Kidney (tissue), 14 donors: Measurements from ENCODE around the gene SPINT1. TPM values are rescaled to one million over a fixed set of nuclear protein-coding genes. Genes with fewer than 3 reads are reported as not detected.

Experiments
- DNase-seq, 5 donors: peaks; one replicate each; pipeline ENCODE4 v3.0.0-alpha.2; 2013 to 2020
- FAIRE-seq: peaks from 2 replicates; lab custom pipeline; 2012; peaks lifted over from hg19 to GRCh38; lab: Jason Lieb, UNC
- H3K27ac ChIP-seq, 2 donors: one replicate each; pipeline ENCODE4 v1.7.0; 2013; ENCODE audit warnings: low read depth in 2 of 2, low read length in 2 of 2, inconsistent platforms in 1 of 2
- H3K27me3 ChIP-seq: one replicate; pipeline ENCODE4 v1.7.1; 2013; ENCODE audit warnings: low read length, inconsistent platforms; ENCODE audit not compliant: control insufficient read depth, insufficient read depth
- H3K36me3 ChIP-seq, 3 donors: one replicate each; pipeline versions ENCODE4 v1.7.0 to v1.7.1; 2013; ENCODE audit warnings: low read length in 3 of 3, control low read depth in 1 of 3, inconsistent platforms in 1 of 3; ENCODE audit not compliant: insufficient read depth in 3 of 3, control insufficient read depth in 2 of 3
- H3K4me1 ChIP-seq, 3 donors: one replicate each; pipeline versions ENCODE4 v1.7.0 to v1.7.1; 2013; ENCODE audit warnings: low read length in 3 of 3, inconsistent platforms in 1 of 3, low read depth in 1 of 3; ENCODE audit not compliant: control insufficient read depth in 2 of 3, insufficient read depth in 2 of 3
- H3K4me3 ChIP-seq, 3 donors: one replicate each; pipeline versions ENCODE4 v1.7.0 to v1.8.1; 2013; ENCODE audit warnings: low read length in 3 of 3, control low read depth in 1 of 3, inconsistent platforms in 1 of 3
- H3K9ac ChIP-seq, 3 donors: one replicate each; pipeline versions ENCODE4 v1.7.0 to v1.7.1; 2013; ENCODE audit warnings: low read length in 3 of 3, control low read depth in 1 of 3, inconsistent platforms in 1 of 3
- H3K9me3 ChIP-seq, 3 donors: one replicate each; pipeline versions ENCODE4 v1.7.0 to v1.7.1; 2013; ENCODE audit warnings: low read length in 3 of 3, control low read depth in 1 of 3, inconsistent platforms in 1 of 3; ENCODE audit not compliant: control insufficient read depth in 2 of 3, insufficient read depth in 1 of 3
- intact Hi-C: fragments of 100-400 bp; cut with DNase I; formaldehyde crosslinking; loops from one replicate; pipeline ENCODE4 v1.11.1; 2022
- polyA plus RNA-seq: library from polyadenylated mRNA; stranded (reverse); fragments of 350-450 nt; fragmentation: Illumina TruSeq; extraction: RNeasy Lipid Tissue Mini Kit (QIAGEN cat#74804); gene quantifications from one replicate; pipeline ENCODE4 v1.2.3, GENCODE V29; 2014; ENCODE audit warnings: low read depth, low replicate concordance; ENCODE audit not compliant: insufficient read depth
- total RNA-seq: library from RNA; stranded (reverse); fragmentation: NEBNext Ultra II Directional; extraction: Animal tissue kit (Norgen Biotek cat#: 25700); gene quantifications from one replicate; pipeline ENCODE4 v1.2.1, GENCODE V29; 2021
- TF ChIP-seq, protein P1 (sequence below): IDR thresholded peaks from 3 replicates; pipeline ENCODE4 v1.5.1; 2012; ENCODE audit warnings: mild to moderate bottlenecking, moderate library complexity, borderline replicate concordance; ENCODE audit not compliant: insufficient read depth; ENCODE audit errors: extremely low read depth
- donor health status: control.
- donor health status: control.
- donor health status: control.
- donor health status: control.
- donor health status: control.
- donor health status: DM: yes; HTN: yes; CAD: no.
- donor health status: Normal renal cell carcinoma (clear cell type).

SPINT1 gene
- total and polyA plus RNA-seq, 2 donors from 2014 or later, result 112 to 114 TPM

- peaks cover 2 to 38% (median 33%) of the 10 kb centered on the region in 3 donors for H3K36me3 ChIP-seq
- no peak overlapping the region for H3K9ac ChIP-seq
- H3K4me1 ChIP-seq, result peaks cover 0 to 18% (median 9%) of the 10 kb centered on the region in 3 donors
- H3K27me3 ChIP-seq, result no peaks in the 10 kb centered on the region
- intact Hi-C loops, result loop anchor here (10.0 kb wide), 2 partner anchors 124 to 284 kb away; no protein-coding TSS in a partner anchor
- DNase-seq, result no peak
- H3K4me3 ChIP-seq, result no peak overlapping the region
- TF ChIP-seq, protein P1, sequence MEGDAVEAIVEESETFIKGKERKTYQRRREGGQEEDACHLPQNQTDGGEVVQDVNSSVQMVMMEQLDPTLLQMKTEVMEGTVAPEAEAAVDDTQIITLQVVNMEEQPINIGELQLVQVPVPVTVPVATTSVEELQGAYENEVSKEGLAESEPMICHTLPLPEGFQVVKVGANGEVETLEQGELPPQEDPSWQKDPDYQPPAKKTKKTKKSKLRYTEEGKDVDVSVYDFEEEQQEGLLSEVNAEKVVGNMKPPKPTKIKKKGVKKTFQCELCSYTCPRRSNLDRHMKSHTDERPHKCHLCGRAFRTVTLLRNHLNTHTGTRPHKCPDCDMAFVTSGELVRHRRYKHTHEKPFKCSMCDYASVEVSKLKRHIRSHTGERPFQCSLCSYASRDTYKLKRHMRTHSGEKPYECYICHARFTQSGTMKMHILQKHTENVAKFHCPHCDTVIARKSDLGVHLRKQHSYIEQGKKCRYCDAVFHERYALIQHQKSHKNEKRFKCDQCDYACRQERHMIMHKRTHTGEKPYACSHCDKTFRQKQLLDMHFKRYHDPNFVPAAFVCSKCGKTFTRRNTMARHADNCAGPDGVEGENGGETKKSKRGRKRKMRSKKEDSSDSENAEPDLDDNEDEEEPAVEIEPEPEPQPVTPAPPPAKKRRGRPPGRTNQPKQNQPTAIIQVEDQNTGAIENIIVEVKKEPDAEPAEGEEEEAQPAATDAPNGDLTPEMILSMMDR, result no peak
- no peak for FAIRE-seq
- H3K27ac ChIP-seq, result no peak overlapping the region
- H3K9me3 ChIP-seq, result no peaks in the 10 kb centered on the region
Observed at GRCh38 chr15:40901053-40901443, 57.2 kb downstream of the SPINT1 start.

GRCh38 chr15:40902605-40903561 is 59.0 kb downstream of the SPINT1 start:
- H3K36me3 ChIP-seq, result peaks cover 0 to 37% (median 31%) of the 10 kb centered on the region in 3 donors
- TF ChIP-seq, protein P1, result no peak
- intact Hi-C loops, result loop anchor here (10.0 kb wide), 2 partner anchors 122 to 282 kb away; no protein-coding TSS in a partner anchor
- no peak for FAIRE-seq
- H3K27me3 ChIP-seq, result no peaks in the 10 kb centered on the region
- no peak overlapping the region for H3K4me3 ChIP-seq
- DNase-seq, result peak in 2 of 5 donors; percentile 42 to 74
- no peak overlapping the region for H3K9ac ChIP-seq
- no peaks in the 10 kb centered on the region for H3K9me3 ChIP-seq
- peaks cover 0 to 27% (median 10%) of the 10 kb centered on the region in 3 donors for H3K4me1 ChIP-seq
- no peak overlapping the region for H3K27ac ChIP-seq

GRCh38 chr15:40904552-40905201 is 60.8 kb downstream of the SPINT1 start:
- peak overlapping the region in 1 of 3 donors; percentile 34 for H3K9ac ChIP-seq
- H3K36me3 ChIP-seq, result peaks cover 0 to 26% (median 25%) of the 10 kb centered on the region in 3 donors
- intact Hi-C loops, result loop anchor here (10.0 kb wide), 2 partner anchors 120 to 280 kb away; no protein-coding TSS in a partner anchor
- no peaks in the 10 kb centered on the region for H3K27me3 ChIP-seq
- FAIRE-seq (no peak), DNase-seq (peak in 1 of 5 donors; percentile 42)
- no peak overlapping the region for H3K4me3 ChIP-seq
- peaks cover 0 to 31% (median 10%) of the 10 kb centered on the region in 3 donors for H3K4me1 ChIP-seq
- peak overlapping the region in 1 of 2 donors; percentile 43 for H3K27ac ChIP-seq
- TF ChIP-seq, protein P1, result no peak
- H3K9me3 ChIP-seq, result no peaks in the 10 kb centered on the region
